Measurements from ENCODE around the gene RGS19. TPM values are rescaled to one million over a fixed set of nuclear protein-coding genes. Genes with fewer than 3 reads are reported as not detected.
A peak's percentile ranks its signal among the peaks of the same experiment; 100 is the strongest.
"Not testable (repeated sequence)": the region's sequence is repeated elsewhere in the genome, so short reads cannot be mapped to it uniquely, and the experiment has no call there.

Gene RGS19
- total RNA-seq, 1 experiment from 2014 or later = 29.3 TPM

GRCh38 chr20:64095455-64095854, 16.1 kb upstream of the RGS19 start:
- no peak for DNase-seq (ENCODE audit: low spot score)

DNA sequence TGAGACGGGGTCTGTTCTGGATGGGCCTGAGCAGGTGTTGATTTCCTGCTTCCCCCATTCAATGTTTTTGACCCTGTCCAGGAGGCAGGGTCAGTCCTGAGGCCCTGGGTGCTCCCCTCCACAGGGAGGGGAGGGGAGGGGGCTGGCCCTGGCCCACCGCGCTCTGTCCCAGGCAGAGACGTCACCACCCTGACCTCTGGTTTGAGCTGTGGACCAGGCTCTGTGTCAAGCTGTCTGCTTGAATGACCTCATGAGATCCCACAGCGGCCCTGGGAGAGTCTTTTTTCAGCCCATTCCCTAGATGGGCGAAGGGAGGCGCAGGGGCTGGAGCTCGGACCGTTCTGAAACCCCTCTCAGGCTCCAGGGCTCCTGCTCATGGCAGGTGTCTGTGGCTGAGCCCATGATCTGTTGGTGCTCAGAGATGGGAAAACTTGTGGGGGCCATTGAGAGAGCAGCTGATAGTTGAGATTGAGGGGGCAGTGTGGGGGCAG, 13.7 kb upstream of the RGS19 start:
- DNase-seq (ENCODE audit: low spot score) = no peak

- DNase-seq (ENCODE audit: low spot score) = no peak
Measured at GRCh38 chr20:64092258-64093012, 13.1 kb upstream of the RGS19 start.

DNA sequence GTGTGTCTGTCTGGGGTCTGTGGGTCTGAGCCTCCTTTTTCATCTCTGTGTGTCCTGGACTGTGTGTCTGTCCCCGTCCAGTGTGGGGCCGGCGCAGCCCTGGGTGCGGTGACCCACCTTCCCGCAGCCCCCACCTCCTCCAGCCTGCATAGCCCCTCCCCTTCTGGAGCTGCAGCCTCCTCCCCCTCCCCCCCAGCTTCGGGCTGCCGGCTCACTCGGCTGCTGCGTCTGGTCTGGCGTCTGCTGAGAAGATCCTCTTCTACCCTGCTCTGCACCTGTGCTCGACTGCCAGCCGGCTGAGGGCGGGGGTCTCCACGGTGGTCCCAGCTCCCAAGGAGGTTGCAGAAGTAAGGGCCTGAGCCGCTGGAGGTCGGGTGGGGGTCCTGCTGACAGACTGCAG, 12.5 kb upstream of the RGS19 start:
- no peak for DNase-seq (ENCODE audit: low spot score)

- DNase-seq (ENCODE audit: low spot score) = no peak
Measured at GRCh38 chr20:64091340-64091739, 12.0 kb upstream of the RGS19 start.

- DNase-seq (ENCODE audit: low spot score) = no peak
Measured at GRCh38 chr20:64090165-64090564, 10.8 kb upstream of the RGS19 start.

DNA sequence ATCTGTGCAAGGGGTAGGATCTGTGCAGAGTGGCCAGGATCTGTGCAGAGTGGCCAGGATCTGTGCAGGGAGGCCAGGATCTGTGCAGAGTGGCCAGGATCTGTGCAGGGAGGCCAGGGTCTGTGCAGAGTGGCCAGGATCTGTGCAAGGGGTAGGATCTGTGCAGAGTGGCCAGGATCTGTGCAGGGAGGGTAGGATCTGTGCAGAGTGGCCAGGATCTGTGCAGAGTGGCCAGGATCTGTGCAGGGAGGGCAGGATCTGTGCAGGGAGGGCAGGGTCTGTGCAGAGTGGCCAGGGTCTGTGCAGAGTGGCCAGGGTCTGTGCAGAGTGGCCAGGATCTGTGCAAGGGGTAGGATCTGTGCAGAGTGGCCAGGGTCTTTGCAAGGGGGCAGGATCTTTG, 9.3 kb upstream of the RGS19 start:
- DNase-seq (ENCODE audit: low spot score) = not testable (repeated sequence)

DNA sequence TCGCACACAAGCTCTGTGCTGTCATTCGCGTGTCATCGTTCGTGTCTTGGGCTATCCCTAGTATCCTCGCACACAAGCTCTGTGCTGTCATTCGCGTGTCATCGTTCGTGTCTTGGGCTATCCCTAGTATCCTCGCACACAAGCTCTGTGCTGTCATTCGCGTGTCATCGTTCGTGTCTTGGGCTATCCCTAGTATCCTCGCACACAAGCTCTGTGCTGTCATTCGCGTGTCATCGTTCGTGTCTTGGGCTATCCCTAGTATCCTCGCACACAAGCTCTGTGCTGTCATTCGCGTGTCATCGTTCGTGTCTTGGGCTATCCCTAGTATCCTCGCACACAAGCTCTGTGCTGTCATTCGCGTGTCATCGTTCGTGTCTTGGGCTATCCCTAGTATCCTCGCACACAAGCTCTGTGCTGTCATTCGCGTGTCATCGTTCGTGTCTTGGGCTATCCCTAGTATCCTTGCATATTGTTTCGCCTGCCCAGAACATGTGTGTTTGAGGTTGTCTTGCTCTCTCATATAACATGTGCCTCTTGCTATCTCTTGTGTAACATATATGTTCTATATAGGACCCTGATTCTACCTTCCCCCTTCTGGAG, 8.0 kb upstream of the RGS19 start:
- DNase-seq (ENCODE audit: low spot score) = not testable (repeated sequence)

DNA sequence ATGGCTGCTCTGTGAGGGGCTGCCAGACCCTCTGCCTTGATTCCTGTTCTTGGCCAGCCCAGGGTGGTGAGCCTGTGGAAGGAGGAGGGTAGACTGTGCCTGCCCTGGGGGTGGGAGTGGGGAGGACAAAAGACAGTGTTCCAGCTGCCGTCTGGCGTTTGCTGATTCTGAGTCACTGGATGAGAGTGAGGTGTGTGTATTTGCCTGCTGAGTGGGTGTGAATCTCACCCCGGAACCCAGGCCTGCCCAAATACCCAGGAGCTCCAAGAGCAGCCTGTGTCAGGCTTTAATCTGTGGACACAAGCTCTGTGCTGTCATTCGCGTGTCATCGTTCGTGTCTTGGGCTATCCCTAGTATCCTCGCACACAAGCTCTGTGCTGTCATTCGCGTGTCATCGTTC, 7.5 kb upstream of the RGS19 start:
- DNase-seq (ENCODE audit: low spot score) = no peak

- no peak for DNase-seq (ENCODE audit: low spot score)
Measured at GRCh38 chr20:64084685-64085152, 5.4 kb upstream of the RGS19 start.

DNA sequence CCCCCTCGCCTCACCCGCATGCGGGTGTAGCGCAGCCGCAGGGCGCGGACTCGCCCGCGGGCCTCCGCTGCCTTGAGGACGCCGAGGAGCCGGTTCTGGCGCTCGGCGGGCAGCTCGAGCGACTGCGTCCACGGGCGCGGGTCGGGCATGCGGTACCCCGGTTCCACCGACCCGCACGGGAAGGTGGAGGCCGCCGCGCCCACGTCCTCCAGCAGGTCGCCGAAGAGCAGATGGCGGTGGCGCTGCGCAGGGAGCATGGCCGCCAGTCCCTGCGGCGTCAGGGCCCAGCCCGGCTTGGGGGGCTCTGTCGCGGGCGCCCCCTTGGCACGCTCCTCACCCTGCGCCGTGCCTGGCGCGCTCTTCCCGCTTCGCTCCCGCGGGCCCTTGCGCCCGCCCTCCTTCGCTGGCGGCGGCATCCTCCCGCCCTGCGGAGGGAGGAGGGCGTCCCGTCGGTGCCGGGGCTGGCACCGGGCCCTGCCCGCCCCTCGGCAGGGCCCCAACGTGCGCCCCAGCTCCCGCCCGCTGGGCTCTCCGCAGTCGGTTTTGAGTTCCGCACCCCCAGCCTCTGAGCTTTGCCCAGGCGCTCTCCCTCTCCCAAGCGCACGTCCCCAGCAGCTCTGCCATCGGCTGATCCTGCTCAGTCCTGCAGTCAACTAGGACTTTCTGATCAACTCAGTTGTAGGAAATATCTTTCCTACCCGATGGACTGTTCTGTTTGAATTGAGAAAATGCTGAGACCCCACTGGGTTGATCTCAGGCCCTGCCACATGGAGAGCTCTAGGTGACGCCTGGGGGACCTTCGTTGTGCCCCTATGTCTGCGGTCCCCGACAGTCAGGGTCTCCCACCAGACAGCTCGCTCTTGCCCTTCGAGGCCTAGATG, 4.7 kb upstream of the RGS19 start, which contains the start of gene LKAAEAR1:
Gene LKAAEAR1 (minus strand): TSS at position 595 of the 881 bp plus-strand sequence. CDS start 179 bp downstream, at position 416.
- DNase-seq (ENCODE audit: low spot score) = no peak

GRCh38 chr20:64083378-64083803, 4.1 kb upstream of the RGS19 start:
- peak; percentile 57 for DNase-seq (ENCODE audit: low spot score)

GRCh38 chr20:64082820-64083377, 3.6 kb upstream of the RGS19 start:
- no peak for DNase-seq (ENCODE audit: low spot score)

DNA sequence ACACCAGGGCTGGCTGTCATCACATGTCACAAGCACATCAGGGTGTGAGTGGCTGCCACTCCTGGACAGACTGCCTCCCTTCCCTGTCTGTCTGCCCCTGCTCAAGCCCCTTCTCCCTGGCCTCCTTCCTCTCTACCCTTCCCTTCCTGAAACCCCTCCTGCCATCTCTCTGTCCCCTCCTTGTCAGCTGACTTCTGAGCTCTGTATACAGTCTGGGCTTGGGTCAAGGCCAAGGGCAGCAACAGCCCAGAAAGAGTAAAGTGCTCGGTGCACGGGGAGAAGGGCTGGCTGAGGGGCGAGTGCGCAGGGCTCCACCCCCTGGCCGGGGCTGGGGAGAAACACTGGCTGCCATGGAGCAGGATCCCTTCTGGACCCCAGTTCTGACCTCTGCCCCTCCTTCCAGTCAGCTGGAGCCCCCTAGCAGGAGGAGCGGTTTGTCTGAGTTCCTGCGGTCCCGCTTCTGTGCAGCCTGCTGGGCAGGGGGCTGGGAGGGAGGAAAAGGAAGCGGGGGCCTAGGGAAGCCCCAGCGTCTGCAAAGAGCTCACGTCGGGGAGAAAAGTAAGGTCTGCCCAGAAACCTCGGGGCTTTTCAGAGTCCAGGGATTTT, 2.9 kb upstream of the RGS19 start:
- DNase-seq (ENCODE audit: low spot score) = no peak

DNA sequence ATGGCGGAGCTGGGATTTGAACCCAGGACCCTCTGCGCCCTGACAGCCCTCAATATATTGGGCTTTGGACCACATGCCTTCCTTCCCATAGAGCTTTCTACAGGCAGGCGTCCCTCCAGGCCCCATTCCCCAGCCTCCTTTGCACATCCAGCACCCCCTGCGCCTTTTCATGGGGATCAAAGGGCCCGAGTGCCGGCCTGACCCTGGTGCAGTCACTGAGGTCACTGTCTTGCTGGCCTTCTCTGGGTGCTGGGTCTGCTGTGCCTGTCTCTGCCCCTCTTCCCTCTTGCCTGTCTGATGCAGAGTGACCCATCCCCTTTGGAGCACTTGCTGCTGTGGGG, 2.3 kb upstream of the RGS19 start:
- DNase-seq (ENCODE audit: low spot score) = no peak

- DNase-seq (ENCODE audit: low spot score) = no peak
Measured at GRCh38 chr20:64080813-64081623, 1.7 kb upstream of the RGS19 start.

- no peak for DNase-seq (ENCODE audit: low spot score)
Measured at GRCh38 chr20:64080013-64080812, 895 bp upstream of the RGS19 start, which contains the start of gene OPRL1. Gene OPRL1, plus strand, starts transcription at chr20:64080082. Its CDS starts 12,639 bp downstream, at chr20:64092721.

GRCh38 chr20:64078934-64079272, 415 bp downstream of the RGS19 start:
- no peak for DNase-seq (ENCODE audit: low spot score)

DNA sequence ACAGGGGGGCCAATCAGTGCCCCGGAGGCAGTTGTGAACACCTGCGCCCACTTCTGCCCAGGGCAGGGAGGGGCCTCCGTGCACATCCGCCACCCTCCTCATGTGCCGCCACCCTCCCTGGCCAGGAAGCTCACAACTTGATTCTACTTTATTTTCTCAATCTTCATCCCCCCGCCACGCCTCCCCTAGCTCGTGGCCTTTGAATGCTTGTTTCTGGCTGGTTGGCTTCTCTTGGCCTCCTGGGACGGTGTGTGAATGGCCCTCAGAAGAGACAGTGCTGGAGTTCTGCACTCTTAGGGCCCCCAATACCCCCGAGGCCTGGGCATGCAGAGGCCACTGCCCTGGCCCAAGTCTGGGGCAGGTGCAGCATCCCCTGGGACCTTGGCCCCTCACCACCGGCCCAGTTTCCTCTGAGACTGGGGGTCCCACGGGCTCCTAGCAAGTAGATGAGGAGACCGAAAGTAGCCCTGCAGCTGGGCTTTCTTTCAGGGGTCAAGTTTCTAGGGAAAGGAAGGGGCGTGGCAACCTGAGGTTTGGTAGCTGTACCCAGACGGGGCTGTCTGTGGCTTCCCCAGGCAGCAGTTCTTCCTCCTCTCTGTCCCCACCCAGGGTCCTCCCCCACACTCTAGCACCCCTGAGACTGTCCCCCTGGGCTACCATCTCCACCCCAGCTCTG, 1.3 kb downstream of the RGS19 start:
- DNase-seq (ENCODE audit: low spot score) = no peak
